ENCODE data around the gene NCBP2L.

NCBP2L gene

DNA sequence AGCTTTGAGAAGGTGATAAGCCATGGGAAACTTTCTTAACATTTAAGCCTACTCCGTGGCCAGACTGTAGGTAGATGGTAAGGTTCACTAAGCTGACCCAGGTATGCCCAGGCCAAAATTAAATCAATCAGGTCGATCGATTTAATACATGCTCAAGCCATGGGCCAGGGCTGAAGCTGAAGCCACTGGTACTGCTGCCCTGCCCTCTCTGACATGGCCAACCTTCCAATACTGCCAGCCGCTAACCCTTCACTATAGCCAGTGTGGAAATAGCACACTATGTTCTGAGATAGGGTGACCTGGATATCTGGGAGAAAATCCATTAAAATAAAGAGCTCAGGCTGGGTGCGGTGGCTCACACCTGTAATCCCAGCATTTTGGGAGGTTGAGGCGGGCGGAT lies 33.5 kb upstream of the NCBP2L start:
- Mint-ChIP-seq H3K4me1 (peaks cover 29% of the 10 kb centered on the region), H3K4me3 (no peak overlapping the region), H3K36me3 (peaks cover 8% of the 10 kb centered on the region), H3K9me3 (no peaks in the 10 kb centered on the region), H3K27ac (no peak overlapping the region)
- DNase-seq (ENCODE audit: low spot score in 2 of 2) (no peak), ATAC-seq (no peak)

DNA sequence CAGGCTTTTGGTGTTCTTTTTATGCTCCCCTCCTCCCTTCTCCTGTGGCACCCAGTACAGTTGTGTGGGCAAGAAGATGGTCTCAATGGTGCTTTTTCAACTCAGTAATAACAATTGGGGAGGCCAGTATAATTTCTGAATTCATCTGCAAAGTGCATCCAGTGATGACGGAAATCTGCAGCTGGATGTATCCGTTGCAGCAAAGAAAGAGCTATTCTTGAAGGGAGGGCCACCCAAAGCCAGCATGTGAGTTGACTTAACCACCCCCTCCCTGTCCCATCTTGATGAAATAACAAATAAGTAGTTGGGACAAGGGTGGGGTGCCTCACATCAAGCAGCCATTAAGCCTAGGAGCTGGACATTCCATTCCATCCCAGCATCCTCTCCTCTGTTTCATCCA lies 32.7 kb upstream of the NCBP2L start:
- DNase-seq (ENCODE audit: low spot score in 2 of 2) (no peak), ATAC-seq (no peak)
- no peaks in the 10 kb centered on the region for H3K9me3 Mint-ChIP-seq
- H3K4me1 Mint-ChIP-seq, result peaks cover 24% of the 10 kb centered on the region
- H3K4me3 Mint-ChIP-seq, result no peak overlapping the region
- peaks cover 8% of the 10 kb centered on the region for H3K36me3 Mint-ChIP-seq
- H3K27ac Mint-ChIP-seq, result no peak overlapping the region

DNA sequence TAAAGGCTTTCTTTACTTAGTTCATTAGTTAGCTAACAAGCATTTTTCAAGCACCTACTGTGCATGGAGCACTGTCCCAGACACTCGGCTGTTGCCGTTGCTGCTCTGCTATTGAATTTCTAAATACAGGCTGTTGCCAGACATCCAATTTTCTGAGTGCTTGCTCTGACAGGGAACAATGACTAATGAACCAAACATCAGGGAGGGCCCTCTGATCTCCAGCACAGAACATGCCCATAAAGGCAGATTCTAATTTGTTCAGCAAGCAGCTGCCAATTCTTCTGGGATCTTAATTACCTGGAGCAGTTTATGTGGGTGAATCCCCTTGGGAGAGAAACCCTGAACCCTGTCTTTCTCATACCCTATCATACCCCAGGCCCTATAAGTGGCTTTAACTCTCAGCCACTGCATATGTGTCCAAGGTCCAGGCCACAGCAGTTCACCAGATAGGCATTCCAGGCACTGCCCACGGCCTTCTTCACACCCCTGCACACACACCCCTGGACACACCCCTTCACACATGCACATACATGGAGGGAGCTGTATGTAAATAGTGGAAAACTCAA lies 29.9 kb upstream of the NCBP2L start:
- H3K27ac Mint-ChIP-seq, result no peak overlapping the region

DNA sequence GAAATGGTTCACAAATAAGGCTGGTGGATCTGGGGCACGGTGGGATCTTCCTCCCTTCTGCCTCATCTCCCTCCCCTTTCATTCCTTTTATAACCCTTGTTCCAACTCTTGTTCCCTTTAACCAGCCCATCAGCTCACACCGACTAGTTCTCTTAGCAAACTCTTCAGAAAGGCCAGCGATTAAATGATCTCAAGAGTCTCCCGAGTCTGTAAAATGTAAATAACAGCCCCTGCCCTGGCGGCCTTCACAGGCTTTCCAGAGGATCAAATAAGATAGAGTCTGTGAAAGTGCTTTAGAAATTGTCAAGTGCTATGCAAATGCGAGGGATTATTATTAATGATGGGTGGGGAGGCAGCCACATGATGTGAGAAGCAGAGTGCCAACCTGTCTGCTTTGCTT lies 29.0 kb upstream of the NCBP2L start:
- DNase-seq (ENCODE audit: low spot score in 2 of 2), result no peak
- no peak overlapping the region for H3K4me3 Mint-ChIP-seq
- no peaks in the 10 kb centered on the region for H3K9me3 Mint-ChIP-seq
- no peak overlapping the region for H3K27ac Mint-ChIP-seq
- no peaks in the 10 kb centered on the region for H3K4me1 Mint-ChIP-seq
- no peak for ATAC-seq
- H3K36me3 Mint-ChIP-seq, result no peaks in the 10 kb centered on the region

More for the DNA sequence above, 29.9 kb upstream of the NCBP2L start:
- no peaks in the 10 kb centered on the region for H3K9me3 Mint-ChIP-seq
- H3K4me1 Mint-ChIP-seq, result peaks cover 4% of the 10 kb centered on the region
- H3K4me3 Mint-ChIP-seq, result no peak overlapping the region
- no peaks in the 10 kb centered on the region for H3K36me3 Mint-ChIP-seq
- no peak for ATAC-seq
- no peak for DNase-seq (ENCODE audit: low spot score in 2 of 2)

DNA sequence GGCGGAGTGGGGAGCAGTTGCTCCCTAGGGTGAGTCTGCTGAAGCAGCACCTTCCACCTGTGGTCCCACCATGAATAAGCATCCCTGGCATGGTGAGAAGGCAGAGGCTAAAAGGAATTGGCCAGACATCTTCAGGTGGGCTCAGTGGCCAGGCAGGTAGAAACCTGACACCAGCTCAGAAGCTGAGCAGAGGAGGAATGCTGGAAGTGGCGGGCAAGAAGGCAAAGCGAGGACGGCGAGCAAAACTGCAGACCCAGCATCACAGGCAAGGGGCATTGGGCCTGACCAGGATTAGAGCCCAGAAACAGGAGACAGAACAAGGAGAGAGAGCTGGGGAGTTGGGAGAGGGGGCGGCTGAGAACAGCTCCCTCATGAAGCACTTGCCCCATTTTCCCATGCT lies 27.3 kb upstream of the NCBP2L start:
- no peak overlapping the region for H3K27ac Mint-ChIP-seq
- no peaks in the 10 kb centered on the region for H3K9me3 Mint-ChIP-seq
- DNase-seq (ENCODE audit: low spot score in 2 of 2), result no peak
- H3K4me1 Mint-ChIP-seq, result no peaks in the 10 kb centered on the region
- H3K36me3 Mint-ChIP-seq, result no peaks in the 10 kb centered on the region
- H3K4me3 Mint-ChIP-seq, result no peak overlapping the region
- ATAC-seq, result no peak

DNA sequence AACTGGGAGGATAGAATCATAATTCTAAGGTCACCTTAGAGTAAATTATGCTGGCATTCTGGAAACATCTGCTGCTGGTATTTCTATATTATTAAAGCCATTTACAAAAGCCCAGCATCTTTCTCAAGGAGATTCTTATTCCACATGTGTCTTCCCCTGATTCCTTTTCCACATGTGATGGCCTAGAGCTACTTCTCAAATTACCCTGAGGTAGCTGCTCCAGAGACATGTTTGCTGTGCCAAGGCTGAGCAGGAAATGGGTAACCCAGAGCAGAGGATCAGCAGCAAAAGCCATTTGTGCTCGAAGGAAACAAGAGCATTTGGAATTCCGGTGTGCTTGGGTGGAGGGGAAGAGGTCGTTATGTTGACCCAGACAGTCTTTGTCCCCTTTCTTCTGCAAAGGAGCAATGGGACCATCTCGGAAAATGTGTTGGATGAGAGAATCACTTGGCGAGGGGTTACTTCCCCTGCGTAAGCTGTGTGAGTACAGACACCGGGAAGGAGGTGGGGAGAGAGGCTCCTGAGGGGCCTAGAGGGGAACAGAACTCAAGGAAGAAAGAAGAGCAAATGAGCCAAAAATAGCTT lies 26.6 kb upstream of the NCBP2L start:
- DNase-seq (ENCODE audit: low spot score in 2 of 2), result no peak
- no peaks in the 10 kb centered on the region for H3K4me1 Mint-ChIP-seq
- no peak overlapping the region for H3K27ac Mint-ChIP-seq
- no peak overlapping the region for H3K4me3 Mint-ChIP-seq
- H3K9me3 Mint-ChIP-seq, result no peaks in the 10 kb centered on the region
- no peak for ATAC-seq
- no peaks in the 10 kb centered on the region for H3K36me3 Mint-ChIP-seq

DNA sequence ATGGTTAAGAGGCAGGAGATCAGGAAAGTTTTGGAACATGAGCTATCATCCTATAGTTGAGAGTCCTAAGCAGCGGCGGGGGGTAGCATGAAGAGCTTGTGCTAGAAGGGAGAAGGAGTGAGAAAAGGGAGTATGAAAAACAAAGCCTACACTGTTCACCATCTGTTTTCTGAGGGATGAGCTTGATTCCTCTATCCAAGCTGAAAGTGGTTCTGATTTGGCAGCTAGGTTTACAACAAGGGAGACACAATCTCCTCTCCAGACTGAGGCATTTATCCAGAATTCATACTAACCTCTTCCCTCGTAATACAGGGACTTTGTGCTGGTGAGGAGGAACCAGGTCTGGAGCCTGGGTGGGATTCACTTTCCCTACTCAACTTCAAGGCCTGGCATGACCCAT lies 25.5 kb upstream of the NCBP2L start:
- Mint-ChIP-seq H3K9me3 (no peaks in the 10 kb centered on the region), H3K4me1 (no peaks in the 10 kb centered on the region), H3K36me3 (no peaks in the 10 kb centered on the region), H3K4me3 (no peak overlapping the region), H3K27ac (no peak overlapping the region)
- ATAC-seq (no peak), DNase-seq (ENCODE audit: low spot score in 2 of 2) (no peak)

DNA sequence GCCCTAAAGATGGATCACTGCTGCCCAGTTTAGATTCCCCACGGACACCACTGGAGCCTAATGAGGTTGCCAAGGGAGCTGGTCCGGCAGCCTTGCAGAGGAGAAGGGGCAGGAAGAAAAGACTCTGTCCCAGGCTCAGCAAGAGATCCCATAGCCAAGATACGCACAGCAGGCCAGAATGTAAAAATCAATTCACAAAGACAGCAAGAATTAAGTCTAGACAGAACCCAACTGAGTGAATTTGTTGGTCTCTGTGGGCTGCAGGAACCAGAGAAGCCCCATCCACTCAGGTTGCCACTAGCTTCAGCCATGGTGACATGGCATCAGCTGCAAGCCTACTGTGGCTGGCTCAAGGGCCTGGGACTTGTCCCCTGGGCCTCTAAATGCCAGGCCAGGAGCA lies 24.8 kb upstream of the NCBP2L start:
- H3K4me1 Mint-ChIP-seq, result peaks cover 1% of the 10 kb centered on the region
- DNase-seq (ENCODE audit: low spot score in 2 of 2) (no peak), ATAC-seq (no peak)
- no peak overlapping the region for H3K4me3 Mint-ChIP-seq
- no peak overlapping the region for H3K27ac Mint-ChIP-seq
- H3K9me3 Mint-ChIP-seq, result no peaks in the 10 kb centered on the region
- H3K36me3 Mint-ChIP-seq, result no peaks in the 10 kb centered on the region

DNA sequence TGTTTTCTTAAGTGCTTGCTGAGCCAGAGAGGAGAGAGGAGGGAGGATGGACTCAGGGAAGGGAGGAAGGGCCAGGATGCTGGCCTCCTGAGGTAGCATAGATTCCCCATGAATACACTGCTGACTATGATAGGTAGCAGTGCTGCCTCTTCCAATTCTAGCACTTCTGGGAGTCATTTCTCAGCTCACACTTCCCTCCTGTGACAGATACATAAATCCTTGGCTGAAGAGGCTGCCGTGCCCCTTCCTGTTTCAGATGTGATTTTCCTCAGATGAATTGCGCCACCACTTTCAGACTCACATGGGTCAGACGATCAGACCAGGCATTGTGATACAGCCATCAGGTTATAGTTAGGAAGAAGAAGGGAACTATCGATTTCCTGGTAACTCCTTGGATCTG lies 24.3 kb upstream of the NCBP2L start:
- Mint-ChIP-seq H3K36me3 (no peaks in the 10 kb centered on the region), H3K4me1 (peaks cover 6% of the 10 kb centered on the region), H3K9me3 (no peaks in the 10 kb centered on the region), H3K4me3 (no peak overlapping the region), H3K27ac (no peak overlapping the region)
- no peak for DNase-seq (ENCODE audit: low spot score in 2 of 2)
- no peak for ATAC-seq

DNA sequence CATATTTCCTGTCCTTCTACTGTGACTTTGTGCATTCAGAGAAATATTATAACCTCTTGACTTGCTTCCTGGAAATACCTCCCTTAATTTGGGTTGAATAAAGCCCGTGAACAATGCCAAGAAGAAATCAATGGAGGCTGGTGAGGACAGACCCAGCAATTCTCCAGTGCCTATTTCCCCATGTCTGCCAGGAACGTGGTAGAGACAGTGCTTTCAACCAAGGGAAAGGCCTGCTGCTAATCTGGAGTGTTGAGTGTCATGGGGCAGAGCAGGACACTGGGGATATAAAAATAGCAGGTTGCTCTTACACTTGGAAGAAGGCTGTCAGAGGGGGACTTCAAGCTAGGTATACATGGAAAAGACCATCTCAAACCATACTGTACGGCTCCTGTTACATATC lies 21.8 kb upstream of the NCBP2L start:
- Mint-ChIP-seq H3K4me1 (peaks cover 6% of the 10 kb centered on the region), H3K9me3 (no peaks in the 10 kb centered on the region), H3K36me3 (no peaks in the 10 kb centered on the region), H3K27ac (no peak overlapping the region), H3K4me3 (no peak overlapping the region)
- no peak for ATAC-seq
- no peak for DNase-seq (ENCODE audit: low spot score in 2 of 2)

DNA sequence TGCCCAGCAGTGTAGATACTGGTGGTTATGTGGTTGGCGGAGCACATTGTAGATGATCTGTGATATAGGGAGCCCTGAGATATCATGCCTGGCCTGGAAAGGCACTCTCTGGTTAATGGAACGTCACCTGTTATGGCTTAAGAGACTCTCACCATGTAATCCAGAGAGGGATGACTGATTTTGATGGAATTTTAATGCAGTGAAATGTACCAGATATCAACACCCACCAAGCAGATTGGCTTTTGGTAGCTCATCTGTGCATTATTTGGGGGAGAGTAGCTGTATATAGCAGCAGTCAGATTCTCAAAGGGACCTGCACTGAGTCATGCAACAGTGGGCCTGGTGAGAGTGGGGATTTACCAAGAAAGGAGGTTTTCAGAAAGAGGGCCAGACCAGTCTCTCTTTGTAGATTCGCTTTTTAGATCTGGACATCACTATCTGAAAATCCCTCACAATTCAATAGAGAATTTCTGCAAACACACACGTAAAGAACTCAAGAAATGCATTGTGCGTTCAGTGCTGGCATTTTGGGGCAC lies 19.2 kb upstream of the NCBP2L start:
- Mint-ChIP-seq H3K4me3 (no peak overlapping the region), H3K27ac (peak overlapping the region; percentile 37), H3K4me1 (peaks cover 6% of the 10 kb centered on the region), H3K36me3 (no peaks in the 10 kb centered on the region), H3K9me3 (no peaks in the 10 kb centered on the region)
- ATAC-seq (no peak), DNase-seq (ENCODE audit: low spot score in 2 of 2) (no peak)

DNA sequence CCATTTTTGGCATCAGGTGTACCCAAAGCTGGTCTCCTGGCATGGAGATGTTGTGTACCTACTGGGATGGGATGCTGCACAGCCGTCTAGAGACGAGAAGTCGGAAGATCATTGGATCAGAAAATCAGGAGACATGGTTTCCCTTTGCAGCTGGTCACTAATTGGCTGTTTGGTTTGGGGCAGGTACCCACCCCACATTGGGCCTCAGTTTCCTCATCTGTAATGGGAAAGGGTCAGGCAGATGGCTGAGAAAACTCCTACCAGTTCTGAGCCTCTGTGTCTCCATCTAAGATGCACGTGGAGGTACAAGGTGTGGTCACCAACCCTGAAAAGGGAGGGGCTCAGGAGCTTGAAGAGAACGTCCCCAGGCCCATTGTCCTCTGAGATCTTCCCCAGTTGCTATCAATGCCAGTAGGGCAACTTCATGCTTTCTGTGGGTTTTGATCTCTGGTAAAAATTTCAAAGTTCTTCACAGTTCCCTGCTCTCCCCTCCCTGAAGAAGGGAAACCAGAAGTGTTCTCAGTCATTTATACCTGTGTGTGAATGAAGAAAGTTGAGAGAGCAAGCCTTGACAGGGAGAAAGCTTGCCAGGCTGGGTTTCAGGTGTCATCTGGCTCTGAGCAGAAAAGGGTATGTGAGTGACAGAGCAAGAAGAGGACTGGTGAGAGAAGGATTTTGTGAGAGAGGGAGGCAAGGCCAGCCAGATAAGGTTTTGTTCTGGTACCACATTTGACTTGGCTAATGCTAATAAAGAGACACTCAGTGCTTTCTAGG lies 17.0 kb upstream of the NCBP2L start:
- H3K27ac Mint-ChIP-seq, result no peak overlapping the region
- no peaks in the 10 kb centered on the region for H3K36me3 Mint-ChIP-seq
- peaks cover 6% of the 10 kb centered on the region for H3K4me1 Mint-ChIP-seq
- no peak for ATAC-seq
- H3K4me3 Mint-ChIP-seq, result no peak overlapping the region
- no peaks in the 10 kb centered on the region for H3K9me3 Mint-ChIP-seq
- DNase-seq (ENCODE audit: low spot score in 2 of 2), result no peak

DNA sequence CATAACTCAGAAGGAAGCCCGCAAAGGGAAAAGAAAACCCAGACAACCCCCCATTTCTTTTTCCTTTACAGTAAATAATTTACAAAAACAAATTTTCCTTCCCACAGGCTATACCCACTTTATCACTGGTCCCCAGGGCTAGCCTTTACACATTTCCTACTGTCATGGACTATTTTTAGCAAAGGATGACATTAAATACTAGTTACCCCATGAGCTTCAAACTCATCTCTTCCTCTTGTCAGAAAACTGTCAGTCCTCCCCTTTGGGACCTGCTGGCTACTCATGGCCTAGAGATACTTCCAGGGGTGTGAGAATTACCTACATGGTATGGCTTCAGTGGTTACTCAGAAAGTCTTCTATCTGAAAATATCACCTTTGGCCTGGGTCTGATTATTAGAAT lies 13.9 kb upstream of the NCBP2L start:
- ATAC-seq (no peak), DNase-seq (ENCODE audit: low spot score in 2 of 2) (no peak)
- Mint-ChIP-seq H3K36me3 (no peaks in the 10 kb centered on the region), H3K4me1 (no peaks in the 10 kb centered on the region), H3K9me3 (no peaks in the 10 kb centered on the region), H3K27ac (no peak overlapping the region), H3K4me3 (no peak overlapping the region)

DNA sequence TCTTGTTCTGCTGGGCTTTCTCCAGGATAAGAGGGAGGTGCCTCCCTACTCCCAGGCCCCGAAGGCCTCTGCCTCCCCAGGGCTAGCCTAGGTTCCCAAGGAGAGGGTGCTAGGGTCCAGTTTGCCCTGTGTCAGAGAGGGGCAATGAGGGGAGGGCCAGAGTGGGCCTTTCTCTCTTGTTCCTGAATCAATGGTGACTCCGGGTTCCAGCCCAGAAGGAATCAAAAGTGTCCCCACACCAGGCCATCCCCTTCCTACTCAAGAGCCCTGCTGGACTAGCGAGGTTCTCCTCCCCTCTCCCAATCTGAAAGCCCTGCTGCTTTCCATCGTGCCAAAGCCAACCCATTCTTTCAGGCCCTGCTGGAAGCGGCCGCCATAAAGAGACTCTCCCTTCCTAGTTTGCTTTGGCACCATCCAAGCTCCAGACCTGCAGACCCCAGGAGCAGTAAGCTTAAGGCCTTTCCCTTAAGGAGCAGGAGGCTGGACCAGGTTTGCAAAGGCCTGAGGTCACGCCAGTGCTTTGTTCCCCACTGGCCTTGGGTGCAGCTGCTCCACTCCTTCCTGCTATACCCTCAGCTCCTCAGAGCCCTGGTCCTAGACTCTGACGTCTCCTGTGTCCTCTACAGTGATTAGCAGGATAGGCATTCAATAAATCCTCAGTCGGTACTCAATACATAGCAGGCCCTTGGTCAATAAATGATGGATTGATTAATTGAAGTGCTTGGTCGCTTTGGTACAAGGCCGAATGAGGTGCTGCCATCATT lies 12.5 kb upstream of the NCBP2L start:
- ATAC-seq (no peak), DNase-seq (ENCODE audit: low spot score in 2 of 2) (no peak)
- no peak overlapping the region for H3K27ac Mint-ChIP-seq
- no peaks in the 10 kb centered on the region for H3K9me3 Mint-ChIP-seq
- H3K36me3 Mint-ChIP-seq, result no peaks in the 10 kb centered on the region
- H3K4me3 Mint-ChIP-seq, result no peak overlapping the region
- H3K4me1 Mint-ChIP-seq, result no peaks in the 10 kb centered on the region

DNA sequence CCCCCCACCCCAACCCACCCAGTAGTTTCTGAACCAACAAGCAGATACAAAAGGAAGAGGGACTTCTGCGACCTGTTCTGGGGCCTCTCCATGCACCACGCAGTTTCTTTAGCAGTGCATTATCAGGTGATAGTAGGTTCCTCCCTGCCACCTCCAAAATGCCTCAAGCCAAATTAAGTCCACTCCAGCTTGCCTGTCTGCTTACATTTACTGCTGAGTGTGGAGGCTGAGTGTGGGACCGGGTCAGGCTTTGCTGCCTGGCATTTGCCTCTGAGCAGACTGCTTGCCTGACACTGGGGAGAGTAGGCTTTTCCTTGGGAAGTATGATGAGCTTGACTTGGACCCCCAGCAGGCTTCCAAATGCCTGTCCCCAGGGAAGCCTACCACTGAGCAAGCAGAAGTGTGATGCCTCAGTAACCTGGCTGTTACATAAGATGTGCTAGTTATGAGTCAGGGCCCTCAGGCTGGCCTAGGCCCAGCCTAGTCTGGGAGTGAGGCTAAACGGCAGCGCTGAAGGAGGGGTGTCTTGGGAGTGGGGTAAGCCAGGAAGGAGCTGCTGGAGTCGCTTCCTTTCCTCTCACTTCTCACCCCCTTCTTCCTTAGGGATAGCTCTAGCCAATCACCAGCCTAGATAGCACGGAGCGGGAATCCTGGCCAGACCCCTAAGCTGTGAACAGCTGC lies 10.9 kb upstream of the NCBP2L start:
- Mint-ChIP-seq H3K9me3 (no peaks in the 10 kb centered on the region), H3K27ac (no peak overlapping the region), H3K36me3 (no peaks in the 10 kb centered on the region), H3K4me3 (no peak overlapping the region), H3K4me1 (no peaks in the 10 kb centered on the region)
- DNase-seq (ENCODE audit: low spot score in 2 of 2) (no peak), ATAC-seq (no peak)

All from stimulated activated effector memory CD8-positive, alpha-beta T cell treated with anti-CD3 and anti-CD28 coated beads, Interleukin-12 subunit alpha, Interleukin-12 subunit beta, amount 100 ng/mL, for 72 hours (primary cell).